CD4-positive, alpha-beta T cell treated with Interleukin-21 for 1 hour (primary cell): Measurements from ENCODE around the gene APOOL.

Experiments
- DNase-seq: peaks from one replicate; pipeline ENCODE4 v3.0.0-alpha.2; 2020

APOOL gene

DNA sequence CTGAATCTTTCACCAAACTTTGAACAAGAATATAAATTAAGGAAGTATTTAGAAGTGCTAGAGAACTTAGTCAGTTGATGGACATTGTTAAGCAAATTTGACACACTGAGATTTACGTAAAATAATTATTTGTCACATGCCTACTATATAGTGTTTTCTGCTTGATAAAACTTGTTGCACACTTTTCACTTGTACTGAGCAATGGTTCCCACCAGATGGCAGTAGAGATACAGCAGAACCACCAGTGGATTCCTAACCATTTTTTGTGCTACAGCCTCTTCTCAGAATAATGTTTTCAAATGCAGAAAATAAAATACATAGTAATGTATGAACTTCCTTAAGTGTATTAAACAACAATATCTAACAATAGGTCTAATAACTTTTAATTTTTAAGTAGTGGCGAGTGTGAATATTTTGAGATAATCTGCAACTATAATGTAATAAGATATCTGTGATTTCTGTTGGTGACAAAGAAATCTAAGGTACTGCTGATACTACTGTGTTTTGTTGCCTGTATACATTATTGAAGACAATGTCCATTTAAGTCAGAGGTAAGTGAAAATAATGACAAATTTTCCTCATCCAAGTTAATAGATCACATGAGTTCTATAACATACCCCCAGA lies 81.2 kb downstream of the APOOL start:
- DNase-seq: peak; percentile 25

DNA sequence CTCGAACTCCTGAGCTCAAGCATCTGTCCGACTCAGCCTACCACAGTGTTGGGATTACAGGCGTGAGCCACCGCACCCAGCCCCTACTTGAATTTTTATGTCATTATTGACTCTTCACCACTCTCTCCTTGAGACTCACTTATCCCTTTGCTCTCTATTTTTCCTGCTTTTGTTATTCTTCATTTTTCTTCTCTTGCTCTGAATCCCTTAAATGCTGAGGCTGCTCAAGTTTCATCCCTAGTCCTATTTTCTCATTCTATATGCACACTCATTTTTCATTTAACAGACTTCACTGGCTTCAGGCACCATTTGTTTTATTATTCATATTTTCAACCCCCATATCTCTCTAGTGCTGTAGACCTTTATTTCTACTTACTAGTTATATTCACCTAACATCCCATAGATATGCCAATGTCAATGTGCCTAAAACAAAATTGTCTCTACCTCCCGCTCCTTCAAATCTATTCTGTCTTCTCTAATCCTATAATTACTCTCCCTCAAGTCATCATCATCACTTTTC lies 85.7 kb downstream of the APOOL start:
- DNase-seq: no peak

DNA sequence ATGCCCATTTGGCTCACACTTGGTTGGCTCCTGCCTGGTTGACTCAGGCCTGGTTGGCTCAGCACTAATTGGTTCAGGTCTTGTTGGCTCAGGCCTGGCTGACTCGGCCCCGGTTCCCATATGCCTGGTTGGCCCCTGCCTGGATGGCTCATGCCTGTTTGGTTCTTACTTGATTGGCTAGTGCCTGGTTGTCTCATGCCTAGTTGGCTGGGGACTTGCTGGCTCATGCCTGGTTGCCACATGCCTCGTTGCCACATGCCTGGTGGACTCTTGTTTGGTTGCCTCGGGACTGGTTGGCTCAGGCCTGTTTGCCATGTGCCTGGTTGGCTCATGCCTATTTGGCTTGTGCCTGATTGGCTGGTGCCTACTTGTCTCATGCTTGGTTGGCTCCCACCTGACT lies 103.7 kb downstream of the APOOL start:
- no peak for DNase-seq

DNA sequence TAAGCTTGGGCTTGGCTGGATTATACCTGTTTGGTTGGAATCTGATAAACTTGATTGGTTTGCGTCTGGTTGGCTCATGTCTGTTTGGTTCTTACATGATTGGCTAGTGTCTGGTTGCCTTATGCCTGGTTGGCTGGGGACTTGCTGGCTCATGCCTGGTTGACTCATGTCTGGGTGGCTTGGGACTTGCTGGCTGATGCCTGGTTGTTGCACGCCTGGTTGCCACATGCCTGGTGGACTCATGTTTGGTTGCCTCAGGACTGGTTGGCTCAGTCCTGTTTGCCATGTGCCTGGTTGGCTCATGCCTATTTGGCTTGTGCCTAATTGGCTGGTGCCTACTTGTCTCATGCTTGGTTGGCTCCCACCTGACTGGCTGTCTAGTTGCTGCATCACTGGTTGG lies 104.5 kb downstream of the APOOL start:
- DNase-seq: no peak

DNA sequence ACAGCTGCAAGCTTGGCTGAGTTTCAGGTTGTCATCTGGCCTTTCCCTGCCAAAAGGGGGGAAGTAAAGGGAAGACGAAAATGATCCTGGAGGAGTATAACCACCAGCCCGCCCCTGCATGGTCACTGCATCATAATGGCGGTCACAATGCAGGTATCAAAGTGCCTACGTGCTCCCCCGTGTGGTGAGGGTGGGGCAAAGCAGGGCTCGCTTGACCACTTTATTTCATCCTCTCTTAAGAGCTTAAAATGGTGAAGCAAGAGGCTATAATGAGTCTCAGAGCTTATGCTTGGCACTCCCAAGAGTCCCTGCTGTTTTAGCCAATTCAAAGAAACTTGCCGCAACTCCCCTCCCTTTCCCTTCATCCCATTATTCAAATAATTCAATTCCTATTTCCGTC lies 105.6 kb downstream of the APOOL start:
- no peak for DNase-seq

DNA sequence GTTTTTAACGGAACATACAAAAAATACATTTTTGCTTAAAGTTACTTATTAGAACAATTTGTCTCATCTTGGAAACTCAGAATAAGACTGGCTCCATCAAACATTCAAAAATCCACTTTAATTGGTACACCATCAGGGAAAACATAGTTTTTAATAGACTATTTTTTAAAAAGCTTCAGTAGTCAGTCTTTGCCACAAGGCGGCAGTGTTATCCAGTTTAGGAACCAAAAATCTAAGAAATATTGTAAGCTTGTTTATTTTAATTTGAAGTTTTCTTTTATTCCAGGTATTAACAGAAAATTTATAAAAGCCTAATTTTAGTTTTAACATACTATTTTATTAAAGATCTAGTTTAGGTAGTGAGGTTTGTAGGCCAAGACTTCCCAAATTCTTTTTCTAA lies 107.7 kb downstream of the APOOL start:
- DNase-seq: no peak

DNA sequence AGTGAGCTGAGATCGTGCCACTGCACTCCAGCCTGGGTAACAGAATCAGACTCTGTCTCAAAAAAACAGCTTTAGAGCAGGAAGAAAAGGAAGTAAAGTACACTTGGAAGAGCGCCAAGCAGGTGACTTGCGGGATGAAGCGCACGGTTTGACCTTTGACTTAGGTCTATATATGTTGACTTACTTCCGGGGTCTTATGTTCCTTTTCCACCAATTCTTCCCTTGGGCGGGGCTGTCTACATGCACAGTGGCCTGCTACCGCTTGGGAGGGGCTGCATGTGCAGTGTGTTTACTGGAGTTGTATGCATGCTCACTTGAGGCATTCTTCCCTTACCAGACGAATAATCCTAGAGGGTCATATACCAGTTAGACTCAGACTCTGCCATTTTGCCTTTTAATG lies 108.6 kb downstream of the APOOL start:
- no peak for DNase-seq

DNA sequence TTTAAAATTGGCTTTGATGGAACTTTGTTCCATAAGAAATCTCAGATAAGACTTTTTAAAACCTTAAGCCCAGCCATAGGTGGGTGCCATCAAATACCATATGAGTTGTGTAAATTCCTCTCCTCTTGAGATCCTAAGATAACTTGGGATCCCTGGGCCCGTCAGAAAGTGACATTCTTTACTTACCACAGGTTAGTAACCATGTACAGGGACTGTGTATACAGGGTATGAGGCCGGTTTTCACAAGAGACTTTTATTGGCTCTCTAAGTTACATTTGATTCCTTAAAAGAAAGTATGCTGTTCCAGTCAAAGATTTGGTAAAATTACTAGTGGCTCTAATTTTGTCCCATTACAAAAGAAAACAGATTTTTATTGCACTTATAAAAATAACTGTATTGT lies 110.1 kb downstream of the APOOL start:
- DNase-seq: no peak

DNA sequence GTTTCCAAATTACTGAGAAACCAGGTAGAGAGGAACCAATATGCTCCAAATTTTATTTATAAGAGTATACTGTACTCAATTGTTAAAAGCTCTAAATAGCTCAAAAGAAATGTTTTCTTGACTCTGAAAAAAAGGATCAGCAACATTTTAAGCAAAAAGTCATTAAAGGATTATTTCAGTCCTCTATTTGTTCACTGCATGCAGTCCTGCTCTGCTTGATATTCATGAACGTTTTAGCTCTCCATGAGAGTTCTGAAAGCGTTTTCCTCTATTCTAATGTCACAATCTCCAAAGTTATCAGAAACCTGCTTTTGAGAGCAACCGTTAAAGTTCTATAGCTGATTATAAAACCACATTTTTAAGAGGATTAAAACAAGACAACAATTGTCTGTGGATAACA lies 110.5 kb downstream of the APOOL start:
- DNase-seq: no peak

DNA sequence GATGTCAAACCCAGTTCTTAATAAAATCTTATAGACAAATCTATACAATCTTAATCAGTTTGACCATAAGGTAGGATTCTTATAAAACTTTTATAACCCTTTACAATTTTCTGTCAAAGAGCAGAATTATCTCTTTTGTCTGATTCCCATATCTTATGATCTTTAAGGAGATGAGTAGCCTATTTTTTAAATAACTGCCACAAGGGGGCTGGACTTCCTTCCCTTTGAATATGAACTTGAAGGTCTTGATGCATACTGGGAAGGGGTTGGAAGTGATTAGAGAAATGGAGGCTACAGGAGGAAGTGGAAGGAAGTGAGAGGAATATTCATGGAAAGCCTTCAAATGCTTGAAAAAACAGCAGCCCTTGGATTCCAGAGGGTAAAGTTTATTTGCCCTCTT lies 111.1 kb downstream of the APOOL start:
- DNase-seq: no peak

DNA sequence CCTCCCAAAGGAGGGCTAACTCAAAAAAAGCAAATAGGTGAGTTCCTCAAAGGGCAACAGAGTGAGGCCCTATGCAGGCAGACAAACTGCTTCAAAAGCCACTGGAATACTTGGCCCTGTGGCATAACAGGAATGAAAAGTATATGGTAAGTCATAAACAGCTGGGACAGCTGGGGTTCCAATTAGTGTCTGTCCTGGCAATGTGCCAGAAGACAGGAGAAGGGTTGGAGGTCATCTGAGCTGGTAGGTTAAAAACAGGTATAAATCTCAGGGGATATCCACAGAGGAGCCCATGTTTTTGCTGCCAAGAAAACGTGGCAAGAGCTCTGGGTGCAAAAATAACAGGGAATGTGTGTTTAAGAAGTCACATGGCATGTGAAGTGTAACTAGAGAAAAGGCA lies 111.6 kb downstream of the APOOL start:
- DNase-seq: no peak

DNA sequence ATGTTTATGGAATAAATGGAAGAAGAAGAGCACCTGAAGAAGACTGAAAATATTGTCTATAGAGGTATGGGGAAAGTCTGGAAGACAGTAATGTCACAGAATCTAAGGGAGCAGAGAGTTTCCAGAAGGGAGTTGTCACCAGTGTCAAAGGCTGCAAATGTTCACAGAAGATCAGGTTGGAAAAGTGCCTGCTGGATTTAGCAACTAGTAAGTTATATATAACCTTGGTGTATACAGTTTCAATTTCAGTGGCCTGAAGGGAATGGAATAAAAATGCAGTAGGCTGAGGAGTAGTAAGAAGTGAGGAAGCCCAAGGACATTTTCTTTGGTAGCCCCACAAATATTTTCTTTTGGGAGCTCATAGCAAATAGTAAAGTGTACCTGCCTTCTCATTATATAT lies 132.7 kb downstream of the APOOL start:
- DNase-seq: no peak

DNA sequence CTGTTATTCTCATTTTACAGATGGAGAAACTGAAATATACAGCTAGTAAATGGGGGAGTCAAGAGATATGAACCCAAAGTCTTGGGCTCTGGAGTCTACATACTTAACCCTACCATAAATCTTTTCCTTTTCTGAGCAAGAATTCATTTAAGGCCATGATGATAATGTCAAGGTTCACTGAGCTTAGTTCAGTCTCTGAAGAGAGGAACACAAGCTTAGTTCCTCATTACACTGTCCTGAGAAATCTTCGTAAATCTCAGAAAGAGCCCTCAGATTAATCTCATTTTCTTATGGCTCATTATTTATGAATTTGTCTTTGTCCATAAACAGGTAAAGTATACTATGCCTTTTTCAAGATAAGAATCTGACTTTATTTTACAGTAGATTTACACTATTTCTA lies 135.7 kb downstream of the APOOL start:
- DNase-seq: no peak

DNA sequence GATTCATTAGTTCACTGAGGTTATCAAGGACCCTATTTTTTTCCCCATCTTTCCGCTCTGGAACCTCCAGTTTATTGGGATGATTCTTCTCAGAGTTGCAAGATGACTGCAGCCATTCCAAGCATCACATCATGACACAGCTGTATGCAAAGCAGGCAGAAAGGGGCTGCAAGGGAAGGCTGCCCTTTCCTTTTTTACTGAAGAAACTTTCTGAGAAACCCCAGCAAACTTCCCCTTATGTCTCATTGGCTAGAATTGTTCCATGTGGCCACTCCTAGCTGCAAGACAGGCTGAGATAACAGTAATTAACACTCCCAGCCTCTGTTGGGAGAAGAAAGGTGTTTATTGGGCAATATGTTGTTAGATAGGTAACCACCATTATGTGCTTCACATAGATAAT lies 137.3 kb downstream of the APOOL start:
- no peak for DNase-seq
